Prostate gland (tissue), 2 donors: Measurements from ENCODE around the gene ISY1.

ENCODE experiments used
- CTCF ChIP-seq, 4 experiments: fragments of 200-600 bp in 2 of 4; fragments of 450-650 bp in 2 of 4; sonication (generic) in 2 of 4; IDR thresholded peaks; 1 replicate in 3 of 4; 2 replicates in 1 of 4; pipeline ENCODE4 v1.5.1; 2016 to 2019; ENCODE audit warnings: antibody characterized with exemption in 4 of 4, mild to moderate bottlenecking in 2 of 4, moderate library complexity in 2 of 4
- POLR2A ChIP-seq: fragments of 450-650 bp; IDR thresholded peaks from one replicate; pipeline ENCODE4 v1.6.1; 2016; ENCODE audit warnings: antibody characterized with exemption, mild to moderate bottlenecking
- POLR2AphosphoS5 ChIP-seq: sonication (generic); formaldehyde crosslinking; IDR thresholded peaks from one replicate; pipeline ENCODE4 v1.6.1; 2017; ENCODE audit warnings: antibody characterized with exemption

GRCh38 chr3:129166579-129167332, 5.9 kb upstream of the ISY1 start:
- TF ChIP-seq POLR2A (no peak), CTCF (IDR thresholded peaks at IDR 0.05) (no peak), POLR2AphosphoS5 (no peak)
